Measurements from ENCODE around the gene SMARCAL1. TPM values are rescaled to one million over a fixed set of nuclear protein-coding genes. Genes with fewer than 3 reads are reported as not detected.

SMARCAL1 gene
- total and polyA plus RNA-seq, 9 of the 15 experiments (the other 6 are each of a cell fraction or from before 2014, with no cell fraction given): 8.2 to 27.9 (median 12.4) TPM

GRCh38 chr2:216399621-216400020 lies 12.7 kb upstream of the SMARCAL1 start:
- Histone ChIP-seq H3K36me3 (ENCODE audit: control insufficient read depth, insufficient read depth, low read length) (no peaks in the 10 kb centered on the region), H2AFZ (ENCODE audit: low read depth, low read length) (no peak overlapping the region), H3K79me2 (ENCODE audit: control insufficient read depth, insufficient read depth, low read length) (no peaks in the 10 kb centered on the region), H3K4me3 (no peak overlapping the region), H3K27ac (ENCODE audit: extremely low read depth, low read depth, low read length) (no peak overlapping the region), H3K4me1 (replicated peaks in 1 of 2; ENCODE audit: control insufficient read depth in 2 of 2, insufficient read depth in 2 of 2, low read length in 2 of 2) (no peaks in the 10 kb centered on the region; a peak in 1 of 5 replicates), H3K9me3 (replicated peaks; ENCODE audit: control insufficient read depth, insufficient read depth, low read depth, low read length) (no peaks in the 10 kb centered on the region), H4K20me1 (replicated peaks; ENCODE audit: control insufficient read depth, insufficient read depth, low read length) (no peaks in the 10 kb centered on the region), H3K9ac (ENCODE audit: insufficient read depth in 1 of 2, low read depth in 2 of 2, low read length in 2 of 2) (no peak overlapping the region), H3K9me1 (ENCODE audit: control insufficient read depth, insufficient read depth, low read length) (no peaks in the 10 kb centered on the region), H3K27me3 (ENCODE audit: control insufficient read depth in 2 of 2, insufficient read depth in 2 of 2, low read length in 2 of 2) (no peaks in the 10 kb centered on the region; a peak in 1 of 5 replicates), H3K4me2 (ENCODE audit: insufficient read depth, low read length) (no peak overlapping the region)
- FAIRE-seq (no peak), ATAC-seq (no peak), DNase-seq (ENCODE audit: extremely low read depth in 1 of 4, low spot score in 3 of 4) (no peak)
- POLR2A ChIA-PET: interaction anchor here (1.2 kb wide), 1 partner anchor 13 kb away, joined by 4 read pairs; the partner anchor contains the start of gene SMARCAL1
- WGBS (ENCODE audit: insufficient coverage, low coverage, missing lambda C conversion rate): 0% methylated on average over 1 of the region's 1 CpG
- CTCF ChIA-PET (ENCODE audit: low intra/inter-chr PET ratio): no interaction called here
- TF ChIP-seq JUNB (CRISPR knock-in tag; conservative IDR thresholded peaks at IDR 0.05) (no peak), SMAD3 (CRISPR knock-in tag; conservative IDR thresholded peaks at IDR 0.05) (no peak), NR0B1 (IDR thresholded peaks at IDR 0.05; ENCODE audit: partially characterized antibody) (no peak), ZKSCAN1 (IDR thresholded peaks at IDR 0.05; ENCODE audit: low read depth, low read length) (no peak), POLR2AphosphoS2 (IDR thresholded peaks at IDR 0.05; ENCODE audit: low read length) (no peak), NR3C1 (CRISPR knock-in tag; IDR thresholded peaks at IDR 0.05) (no peak), ADNP (tag; IDR thresholded peaks at IDR 0.05) (no peak), FOXJ3 (CRISPR knock-in tag; IDR thresholded peaks at IDR 0.05) (no peak), HLTF (IDR thresholded peaks at IDR 0.05) (no peak), MCM7 (IDR thresholded peaks at IDR 0.05) (no peak), SFPQ (IDR thresholded peaks at IDR 0.05; ENCODE audit: low read depth, low read length) (no peak), HMGN3 (IDR thresholded peaks at IDR 0.05; ENCODE audit: borderline replicate concordance, extremely low read depth, insufficient read length, low read depth, low read length) (no peak), ETV5 (CRISPR knock-in tag; IDR thresholded peaks at IDR 0.05; ENCODE audit: low read depth) (no peak)
- TF ChIP-seq, protein P1, sequence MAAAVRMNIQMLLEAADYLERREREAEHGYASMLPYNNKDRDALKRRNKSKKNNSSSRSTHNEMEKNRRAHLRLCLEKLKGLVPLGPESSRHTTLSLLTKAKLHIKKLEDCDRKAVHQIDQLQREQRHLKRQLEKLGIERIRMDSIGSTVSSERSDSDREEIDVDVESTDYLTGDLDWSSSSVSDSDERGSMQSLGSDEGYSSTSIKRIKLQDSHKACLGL (CRISPR knock-in tag; IDR thresholded peaks at IDR 0.05; ENCODE audit: borderline replicate concordance, poor library complexity, severe bottlenecking): no peak
- TF ChIP-seq, protein P2, sequence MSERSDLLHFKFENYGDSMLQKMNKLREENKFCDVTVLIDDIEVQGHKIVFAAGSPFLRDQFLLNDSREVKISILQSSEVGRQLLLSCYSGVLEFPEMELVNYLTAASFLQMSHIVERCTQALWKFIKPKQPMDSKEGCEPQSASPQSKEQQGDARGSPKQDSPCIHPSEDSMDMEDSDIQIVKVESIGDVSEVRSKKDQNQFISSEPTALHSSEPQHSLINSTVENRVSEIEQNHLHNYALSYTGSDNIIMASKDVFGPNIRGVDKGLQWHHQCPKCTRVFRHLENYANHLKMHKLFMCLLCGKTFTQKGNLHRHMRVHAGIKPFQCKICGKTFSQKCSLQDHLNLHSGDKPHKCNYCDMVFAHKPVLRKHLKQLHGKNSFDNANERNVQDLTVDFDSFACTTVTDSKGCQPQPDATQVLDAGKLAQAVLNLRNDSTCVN (CRISPR knock-in tag; IDR thresholded peaks at IDR 0.05): no peak
- no TSS peak for BruUV-seq (replicated peaks)
- intact Hi-C loops (cut with micrococcal nuclease): loop anchor here (5.0 kb wide), 1 partner anchor 177 kb away; no protein-coding TSS in a partner anchor
- in situ Hi-C loops (cut with MboI): no loop called here

All from K562 (cell line).